UCSD-AML1 (cell line): ENCODE measurements around the gene RELL2.
"Not testable (repeated sequence)": the region's sequence is repeated elsewhere in the genome, so short reads cannot be mapped to it uniquely, and the experiment has no call there.

Source experiments
- DNase-seq: peaks from one replicate; lab custom pipeline; 2025; ENCODE audit not compliant: unreplicated experiment; lab: John Stamatoyannopoulos, UW

The RELL2 gene

DNA sequence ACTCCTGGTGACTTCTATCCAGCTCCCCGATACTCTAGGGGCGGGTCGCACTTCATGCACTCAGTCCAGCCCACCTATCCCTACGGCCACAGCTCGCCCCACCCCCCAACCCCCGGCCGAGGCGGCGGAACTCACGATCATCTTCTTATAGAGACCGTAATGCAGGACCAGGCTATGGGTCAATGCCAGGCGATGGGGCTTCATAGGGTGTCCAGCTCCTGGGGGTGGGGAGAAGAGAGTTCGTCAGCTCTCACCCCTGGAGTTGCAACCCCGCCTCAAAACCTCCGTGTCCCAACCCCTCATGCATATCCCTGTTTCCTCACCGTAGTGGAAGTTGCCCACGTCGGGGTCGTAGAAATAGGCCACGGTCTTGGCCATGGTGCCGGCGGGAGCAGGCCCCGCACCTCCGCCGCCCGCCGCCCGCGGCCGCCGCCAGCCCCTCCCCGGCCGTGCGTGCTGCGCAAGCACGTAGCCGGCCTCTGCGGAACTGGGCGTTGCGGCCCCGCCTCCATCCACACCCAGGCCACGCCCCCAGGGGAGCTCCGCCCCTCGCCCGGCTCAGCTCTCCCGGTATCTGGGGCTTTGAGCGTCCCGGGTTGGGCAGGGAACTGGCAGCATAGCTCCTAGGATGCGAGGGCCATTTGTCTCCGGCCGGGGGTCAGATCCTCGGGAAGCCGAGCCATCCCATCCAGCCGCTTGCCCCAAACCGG lies at the start of gene RELL2, which contains the start of gene HDAC3:
TSS of gene RELL2 (plus strand) at position 585 of the 710 bp plus-strand sequence. CDS start 1,229 bp downstream, outside the sequence.
TSS of gene HDAC3 (minus strand) at position 437 of the 710 bp plus-strand sequence. CDS start at position 378, 59 bp downstream.
- DNase-seq, result peak; percentile 94

DNA sequence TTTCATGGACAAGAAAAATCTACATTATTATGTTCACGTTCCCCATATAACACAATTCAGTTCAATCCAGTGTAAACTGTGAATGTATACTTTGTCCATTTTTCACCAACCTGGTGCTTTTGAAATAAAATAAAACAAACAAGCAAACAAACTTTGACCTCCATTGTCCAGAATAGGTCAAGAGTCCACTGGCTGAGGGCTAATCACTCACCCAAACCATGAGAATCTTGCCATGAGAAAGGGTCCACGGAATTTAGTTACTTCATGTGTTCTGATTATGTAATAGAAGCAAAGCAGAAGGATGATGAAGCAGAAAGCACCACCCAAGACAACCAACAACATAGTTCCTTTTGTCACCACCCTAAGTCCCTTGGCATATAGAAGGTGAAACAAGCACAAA lies 46.7 kb upstream of the RELL2 start:
- no peak for DNase-seq

- DNase-seq, result no peak
These were observed 39.9 kb upstream of the RELL2 start for GRCh38 chr5:141596867-141597266.

- no peak for DNase-seq
These were observed 39.4 kb upstream of the RELL2 start for GRCh38 chr5:141597394-141597793.

- no peak for DNase-seq
These were observed 39.0 kb upstream of the RELL2 start for GRCh38 chr5:141597814-141598213.

DNA sequence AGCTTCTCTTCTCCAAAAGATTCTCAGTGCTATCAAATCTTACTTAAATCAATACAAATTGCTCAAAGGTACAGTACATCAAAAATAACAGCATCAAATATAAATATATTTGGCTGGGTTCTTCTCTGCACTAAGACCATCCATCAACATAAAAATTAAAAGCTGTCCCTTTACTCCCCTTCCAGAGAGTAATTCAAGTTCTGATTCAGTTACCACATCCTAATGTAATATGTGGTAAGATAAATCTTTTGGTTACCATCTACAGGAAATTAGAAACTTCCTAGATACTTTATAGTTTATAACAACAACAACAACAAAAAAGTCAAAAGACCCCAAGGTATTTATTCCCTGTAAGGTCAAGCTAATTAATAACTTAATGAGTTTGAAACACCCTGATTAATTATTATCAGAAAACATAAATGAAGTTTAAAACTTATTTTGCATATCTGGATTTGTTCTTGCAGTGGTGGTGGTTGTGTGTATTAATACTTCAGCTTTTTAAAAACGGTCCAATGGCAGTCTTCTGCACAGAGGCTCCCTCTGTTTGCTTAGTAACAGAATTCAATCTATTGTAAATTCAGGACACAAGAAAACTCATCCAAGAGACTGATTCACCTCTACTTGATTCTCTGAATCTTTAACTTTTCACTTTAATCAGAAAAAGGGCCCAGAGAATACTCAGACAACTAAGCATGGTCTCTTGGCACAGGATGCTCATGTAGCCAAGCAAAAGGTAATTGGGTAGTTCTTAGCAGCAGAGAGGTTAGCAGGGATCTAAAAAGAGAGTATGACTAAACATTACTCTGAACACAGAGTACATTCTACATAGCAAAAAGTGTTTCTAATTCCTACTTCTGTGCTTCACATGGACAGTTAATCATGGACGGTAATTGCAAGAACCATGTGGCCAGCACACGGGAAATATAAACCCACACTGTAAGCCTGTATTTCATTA lies 38.1 kb upstream of the RELL2 start:
- DNase-seq, result no peak

- DNase-seq, result no peak
These were observed 34.2 kb upstream of the RELL2 start for GRCh38 chr5:141602606-141603005.

GRCh38 chr5:141603923-141604717 lies 32.7 kb upstream of the RELL2 start:
- DNase-seq, result no peak

- peak; percentile 74 for DNase-seq
These were observed 31.1 kb upstream of the RELL2 start for GRCh38 chr5:141605523-141606277.

DNA sequence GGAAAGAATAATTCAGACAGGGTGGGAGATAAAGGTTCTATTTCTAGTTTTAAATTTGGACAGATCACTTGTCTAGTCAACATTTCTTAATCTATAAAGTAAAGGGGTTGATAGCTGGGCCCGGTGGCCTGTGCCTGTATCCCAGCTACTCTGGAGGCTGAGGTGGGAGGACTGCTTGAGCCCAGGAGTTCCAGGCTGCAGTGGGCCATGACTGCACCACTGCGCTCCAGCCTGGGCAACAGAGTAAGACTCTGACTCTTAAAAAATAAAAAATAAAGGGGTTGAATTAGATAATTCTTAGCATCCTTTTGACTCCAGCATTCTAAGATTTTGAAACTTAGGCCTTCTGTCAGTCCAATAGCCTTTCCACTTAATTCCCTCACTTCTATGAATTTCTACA lies 28.8 kb upstream of the RELL2 start:
- no peak for DNase-seq

DNA sequence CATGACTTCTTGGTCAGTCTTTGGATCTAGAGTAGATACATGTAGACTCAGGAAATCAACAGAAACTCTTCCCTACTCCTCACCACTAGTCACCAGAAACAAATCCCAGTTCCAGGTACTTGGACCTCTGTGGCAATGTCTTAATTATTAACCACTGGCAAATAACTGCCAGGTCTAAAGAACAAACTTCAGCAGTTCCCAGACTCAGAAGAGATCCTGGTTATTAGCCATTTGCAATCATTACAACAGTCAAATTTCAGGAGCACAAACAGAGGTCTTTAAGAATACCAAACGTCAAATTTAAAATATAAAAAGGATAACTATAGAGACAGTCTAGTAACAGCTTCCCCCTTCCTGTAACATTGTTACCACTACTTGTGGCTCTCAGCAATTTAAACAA lies 28.2 kb upstream of the RELL2 start:
- DNase-seq, result no peak

- DNase-seq, result no peak
These were observed 27.8 kb upstream of the RELL2 start for GRCh38 chr5:141609044-141609443.

- not testable (repeated sequence) for DNase-seq
These were observed 26.9 kb upstream of the RELL2 start for GRCh38 chr5:141609921-141610320.

DNA sequence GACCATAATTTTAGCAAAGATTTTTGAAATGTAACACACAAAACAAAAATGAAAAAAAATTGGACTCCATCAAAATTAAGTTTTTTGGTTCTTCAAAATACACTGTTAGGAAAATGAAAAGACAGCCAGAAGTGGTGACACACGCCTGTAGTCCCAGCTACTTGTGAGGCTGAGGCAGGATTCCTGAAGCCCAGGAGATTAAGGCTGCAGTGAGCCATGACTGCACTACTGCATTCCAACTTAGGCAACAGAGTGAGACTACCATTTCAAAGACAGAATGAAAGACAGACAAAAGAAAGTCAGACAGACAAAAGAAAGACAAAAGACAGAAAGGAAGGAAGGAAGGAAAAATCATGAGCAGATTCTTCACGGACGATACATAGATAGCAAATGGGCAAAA lies 25.5 kb upstream of the RELL2 start:
- DNase-seq, result no peak

DNA sequence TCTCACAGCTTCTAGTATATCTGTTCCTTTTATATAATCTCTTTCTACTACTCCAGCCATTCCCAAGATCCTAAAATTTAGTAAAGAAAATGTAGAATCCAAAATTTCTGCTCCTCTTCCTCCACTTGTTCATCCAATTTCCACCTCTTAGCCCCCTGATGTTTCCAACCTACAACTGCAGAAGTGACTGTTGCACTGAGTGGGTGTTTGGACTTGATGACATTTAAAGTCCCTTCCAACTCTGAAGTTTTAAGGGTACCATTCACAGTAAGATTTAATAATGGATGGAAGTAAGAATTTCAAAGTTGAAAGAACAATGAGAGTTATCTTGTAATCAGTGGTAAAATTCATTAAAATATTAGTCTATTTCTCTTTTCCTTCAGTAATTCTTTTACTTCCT lies 23.5 kb upstream of the RELL2 start:
- no peak for DNase-seq

GRCh38 chr5:141615991-141616720 lies 20.6 kb upstream of the RELL2 start:
- DNase-seq, result no peak

DNA sequence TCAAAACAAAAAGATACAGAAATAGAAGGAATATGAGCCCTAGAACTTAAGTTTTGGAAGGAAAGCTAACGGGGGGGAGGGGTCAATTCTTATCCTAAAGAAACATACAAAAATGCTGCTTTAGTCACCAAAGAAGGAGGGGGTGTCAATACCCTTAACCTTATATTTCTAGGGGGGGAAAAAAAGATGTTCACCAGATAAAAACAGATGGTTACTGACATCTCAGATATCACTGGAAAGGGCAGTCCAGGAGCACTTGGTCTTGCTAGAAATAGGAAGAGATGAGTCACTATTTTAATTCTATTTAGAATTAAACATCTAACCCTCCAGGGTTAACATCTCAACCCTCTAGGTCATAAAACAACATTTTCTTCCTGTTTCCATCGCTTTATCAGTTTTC lies 19.7 kb upstream of the RELL2 start:
- DNase-seq, result no peak

GRCh38 chr5:141617682-141618029 lies 19.1 kb upstream of the RELL2 start:
- DNase-seq, result no peak

DNA sequence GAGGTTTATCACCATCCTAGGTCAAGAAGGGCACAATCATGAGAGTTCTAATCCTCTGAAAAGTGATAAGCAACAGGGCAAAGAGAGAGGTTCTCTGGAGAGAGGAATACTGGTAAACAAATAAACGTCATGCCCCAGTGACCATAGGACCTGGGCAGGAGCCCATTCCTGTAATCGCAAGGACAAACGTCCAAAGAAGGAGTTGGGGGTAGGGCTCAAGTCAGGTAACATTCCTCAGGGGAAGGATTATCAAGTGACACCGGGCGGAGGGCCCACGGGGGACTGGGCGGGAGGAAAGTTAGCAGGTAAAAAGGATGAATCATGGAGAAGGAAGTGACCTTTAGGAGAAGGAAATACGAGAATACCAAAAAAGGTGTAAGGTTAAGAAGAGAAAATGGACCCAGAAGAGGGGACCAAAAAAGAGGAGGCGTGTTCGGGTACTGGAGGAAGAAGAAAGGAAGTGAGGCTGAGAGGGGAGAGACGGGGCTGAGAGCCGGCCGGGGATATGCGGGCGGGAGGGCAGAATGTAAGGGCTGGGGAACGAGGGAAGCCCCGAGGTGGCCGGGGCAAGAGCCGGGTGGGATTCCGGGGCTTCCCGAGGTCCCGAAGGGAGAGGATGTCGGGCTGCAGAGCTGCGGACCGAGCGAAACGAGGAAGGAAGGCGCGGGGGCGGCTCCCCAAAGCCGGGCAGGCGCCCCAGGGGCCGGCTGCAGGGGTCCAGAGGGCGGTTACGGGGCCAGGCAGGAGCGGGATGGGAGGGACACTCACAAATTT lies 18.6 kb upstream of the RELL2 start:
- DNase-seq, result peak; percentile 67
